Activated CD4-positive, CD25-positive, alpha-beta regulatory T cell treated with anti-CD3 and anti-CD28 coated beads, Interleukin-2, amount 50 U/mL, for 72 hours (primary cell): Measurements from ENCODE around the gene PCSK5.
"Not testable (repeated sequence)": the region's sequence is repeated elsewhere in the genome, so short reads cannot be mapped to it uniquely, and the experiment has no call there.

Experiments
- DNase-seq: peaks from one replicate; pipeline ENCODE4 v3.0.0; 2021

PCSK5 gene

GRCh38 chr9:75890472-75891276, at the start of gene PCSK5:
PCSK5 (plus strand) TSS chr9:75890673; CDS start chr9:75891182, 509 bp downstream.
- peak; percentile 51 for DNase-seq

GRCh38 chr9:75844321-75844720, 46.2 kb upstream of the PCSK5 start:
- no peak for DNase-seq

GRCh38 chr9:75845806-75846205, 44.7 kb upstream of the PCSK5 start:
- no peak for DNase-seq

- DNase-seq: no peak
Observed at GRCh38 chr9:75847085-75847484, 43.4 kb upstream of the PCSK5 start.

GRCh38 chr9:75850459-75851200, 39.8 kb upstream of the PCSK5 start:
- no peak for DNase-seq

GRCh38 chr9:75851917-75852316, 38.6 kb upstream of the PCSK5 start:
- no peak for DNase-seq

GRCh38 chr9:75852746-75853145, 37.7 kb upstream of the PCSK5 start:
- no peak for DNase-seq

- DNase-seq: no peak
Observed at GRCh38 chr9:75855509-75855908, 35.0 kb upstream of the PCSK5 start.

GRCh38 chr9:75858497-75859092, 31.9 kb upstream of the PCSK5 start:
- DNase-seq: no peak

- no peak for DNase-seq
Observed at GRCh38 chr9:75864266-75864665, 26.2 kb upstream of the PCSK5 start.

GRCh38 chr9:75866273-75866871, 24.1 kb upstream of the PCSK5 start:
- DNase-seq: no peak

- not testable (repeated sequence) for DNase-seq
Observed at GRCh38 chr9:75868526-75868925, 21.9 kb upstream of the PCSK5 start.

GRCh38 chr9:75869236-75869635, 21.2 kb upstream of the PCSK5 start:
- no peak for DNase-seq

- no peak for DNase-seq
Observed at GRCh38 chr9:75870450-75870849, 20.0 kb upstream of the PCSK5 start.

- no peak for DNase-seq
Observed at GRCh38 chr9:75871624-75872023, 18.8 kb upstream of the PCSK5 start.

GRCh38 chr9:75873712-75874111, 16.8 kb upstream of the PCSK5 start:
- no peak for DNase-seq

GRCh38 chr9:75876999-75877640, 13.4 kb upstream of the PCSK5 start:
- no peak for DNase-seq

GRCh38 chr9:75878488-75878860, 12.0 kb upstream of the PCSK5 start:
- DNase-seq: no peak

- no peak for DNase-seq
Observed at GRCh38 chr9:75880618-75881017, 9.9 kb upstream of the PCSK5 start.

- DNase-seq: no peak
Observed at GRCh38 chr9:75881761-75882160, 8.7 kb upstream of the PCSK5 start.

GRCh38 chr9:75885652-75886051, 4.8 kb upstream of the PCSK5 start:
- DNase-seq: no peak

- no peak for DNase-seq
Observed at GRCh38 chr9:75889577-75889976, 896 bp upstream of the PCSK5 start.

GRCh38 chr9:75889977-75890471, 449 bp upstream of the PCSK5 start:
- no peak for DNase-seq
